Skeletal muscle cell (primary cell): ENCODE results near the gene IL7R.

Experiments
- DNase-seq: peaks from one replicate; pipeline ENCODE4 v3.0.0-alpha.2; 2010; ENCODE audit warnings: low read depth
- H3K4me3 ChIP-seq: 2 replicates; pipeline ENCODE4 v1.5.1; 2011; ENCODE audit warnings: low read depth, mild to moderate bottlenecking, control low read depth, low read length, moderate library complexity

The IL7R gene

GRCh38 chr5:35856765-35857351 lies at the start of gene IL7R:
Gene IL7R, plus strand, starts transcription at chr5:35856891. Its CDS starts 87 bp downstream, at chr5:35856978.
- H3K4me3 ChIP-seq, result no peak within 1 kb of the TSS

GRCh38 chr5:35810601-35811000 lies 46.1 kb upstream of the IL7R start:
- H3K4me3 ChIP-seq, result no peak overlapping the region
- DNase-seq, result no peak

More at GRCh38 chr5:35856765-35857351, at the start of gene IL7R:
- DNase-seq, result no peak

GRCh38 chr5:35811108-35811741 lies 45.5 kb upstream of the IL7R start:
- no peak overlapping the region for H3K4me3 ChIP-seq
- no peak for DNase-seq

- no peak for DNase-seq
- no peak overlapping the region for H3K4me3 ChIP-seq
These were observed 43.2 kb upstream of the IL7R start for GRCh38 chr5:35813521-35813920.

GRCh38 chr5:35815089-35815936 lies 41.4 kb upstream of the IL7R start:
- H3K4me3 ChIP-seq, result no peak overlapping the region
- DNase-seq, result no peak

GRCh38 chr5:35816881-35817521 lies 39.7 kb upstream of the IL7R start:
- DNase-seq, result no peak
- H3K4me3 ChIP-seq, result no peak overlapping the region

- DNase-seq, result no peak
- no peak overlapping the region for H3K4me3 ChIP-seq
These were observed 37.7 kb upstream of the IL7R start for GRCh38 chr5:35819026-35819425.

- DNase-seq, result no peak
- no peak overlapping the region for H3K4me3 ChIP-seq
These were observed 37.0 kb upstream of the IL7R start for GRCh38 chr5:35819668-35820067.

GRCh38 chr5:35820735-35821134 lies 36.0 kb upstream of the IL7R start:
- DNase-seq, result no peak
- H3K4me3 ChIP-seq, result no peak overlapping the region

GRCh38 chr5:35821513-35821912 lies 35.2 kb upstream of the IL7R start:
- no peak for DNase-seq
- no peak overlapping the region for H3K4me3 ChIP-seq

- no peak for DNase-seq
- H3K4me3 ChIP-seq, result no peak overlapping the region
These were observed 34.2 kb upstream of the IL7R start for GRCh38 chr5:35822511-35822910.

GRCh38 chr5:35823347-35824098 lies 33.2 kb upstream of the IL7R start:
- DNase-seq, result no peak
- no peak overlapping the region for H3K4me3 ChIP-seq

- no peak for DNase-seq
- H3K4me3 ChIP-seq, result no peak overlapping the region
These were observed 30.6 kb upstream of the IL7R start for GRCh38 chr5:35826056-35826455.

GRCh38 chr5:35826554-35826953 lies 30.1 kb upstream of the IL7R start:
- DNase-seq, result no peak
- no peak overlapping the region for H3K4me3 ChIP-seq

- no peak for DNase-seq
- no peak overlapping the region for H3K4me3 ChIP-seq
These were observed 28.6 kb upstream of the IL7R start for GRCh38 chr5:35828082-35828598.

GRCh38 chr5:35830587-35830986 lies 26.1 kb upstream of the IL7R start:
- H3K4me3 ChIP-seq, result no peak overlapping the region
- DNase-seq, result no peak

GRCh38 chr5:35832762-35833161 lies 23.9 kb upstream of the IL7R start:
- no peak overlapping the region for H3K4me3 ChIP-seq
- DNase-seq, result no peak

- no peak for DNase-seq
- no peak overlapping the region for H3K4me3 ChIP-seq
These were observed 23.5 kb upstream of the IL7R start for GRCh38 chr5:35833224-35833623.
